Esophagus muscularis mucosa (tissue), 4 donors: ENCODE measurements around the gene CCDC149. TPM values are rescaled to one million over a fixed set of nuclear protein-coding genes. Genes with fewer than 3 reads are reported as not detected.
A peak's percentile ranks its signal among the peaks of the same experiment; 100 is the strongest.

Experiments
- DNase-seq: peaks from one replicate; pipeline ENCODE4 v3.0.0-alpha.2; 2017; ENCODE audit errors: extremely low spot score
- H3K27ac ChIP-seq, 4 donors: fragments of 200-600 bp; sonication (generic); replicated peaks in 1 of 4; 1 replicate in 3 of 4; 2 replicates in 1 of 4; pipeline ENCODE4 v1.5.1; 2016 to 2019; ENCODE audit warnings: mild to moderate bottlenecking in 1 of 4
- H3K27me3 ChIP-seq, 4 donors: fragments of 200-600 bp; sonication (generic); one replicate each; pipeline versions ENCODE4 v1.5.1 to v1.6.0; 2016 to 2019
- H3K36me3 ChIP-seq, 4 donors: fragments of 200-600 bp; sonication (generic); one replicate each; pipeline ENCODE4 v1.5.1; 2016 to 2019
- H3K4me1 ChIP-seq, 4 donors: fragments of 200-600 bp; sonication (generic); one replicate each; pipeline ENCODE4 v1.5.1; 2016 to 2019
- H3K4me3 ChIP-seq, 4 donors: fragments of 200-600 bp; sonication (generic); 1 replicate in 2 of 4; 2 replicates in 2 of 4; pipeline ENCODE4 v1.5.1; 2016 to 2019; ENCODE audit warnings: mild to moderate bottlenecking in 4 of 4, moderate library complexity in 1 of 4
- H3K9me3 ChIP-seq, 4 donors: fragments of 200-600 bp; sonication (generic); 1 replicate in 3 of 4; 2 replicates in 1 of 4; pipeline ENCODE4 v1.5.1; 2016 to 2019
- EP300 ChIP-seq: sonication (generic); formaldehyde crosslinking; IDR thresholded peaks from one replicate; pipeline ENCODE4 v1.6.1; 2017; ENCODE audit warnings: antibody characterized with exemption
- POLR2A ChIP-seq: fragments of 450-650 bp; IDR thresholded peaks from one replicate; pipeline ENCODE4 v1.6.1; 2017; ENCODE audit warnings: antibody characterized with exemption, moderate library complexity, mild to moderate bottlenecking, low read depth
- POLR2AphosphoS5 ChIP-seq, 2 donors: sonication (generic); formaldehyde crosslinking; IDR thresholded peaks; one replicate each; pipeline ENCODE4 v1.6.1; 2017; ENCODE audit warnings: antibody characterized with exemption in 2 of 2
- WGBS: methylation state at CpG from one replicate; pipeline ENCODE4 v1.1.5; 2018; 5-methylcytosine and 5-hydroxymethylcytosine counted together
- intact Hi-C: fragments of 100-400 bp; cut with DNase I; formaldehyde crosslinking; loops from one replicate; pipeline ENCODE4 v1.15.1; 2023
- total RNA-seq, 4 donors: library from RNA; depleted of rRNA; stranded (reverse); fragments of >200 nt; gene quantifications; one replicate each; pipeline versions ENCODE4 v1.1.0 to v1.2.1, GENCODE V29; 2016
- TF ChIP-seq, protein P1 (sequence below), 3 experiments: fragments of 200-600 bp in 2 of 3; fragments of 450-650 bp in 1 of 3; sonication (generic) in 2 of 3; IDR thresholded peaks; one replicate each; pipeline ENCODE4 v1.5.1; 2017 to 2019; ENCODE audit warnings: antibody characterized with exemption in 3 of 3, mild to moderate bottlenecking in 2 of 3, moderate library complexity in 1 of 3

The CCDC149 gene
- total RNA-seq, 4 donors from 2014 or later: 21.0 to 37.9 (median 34.0) TPM

DNA sequence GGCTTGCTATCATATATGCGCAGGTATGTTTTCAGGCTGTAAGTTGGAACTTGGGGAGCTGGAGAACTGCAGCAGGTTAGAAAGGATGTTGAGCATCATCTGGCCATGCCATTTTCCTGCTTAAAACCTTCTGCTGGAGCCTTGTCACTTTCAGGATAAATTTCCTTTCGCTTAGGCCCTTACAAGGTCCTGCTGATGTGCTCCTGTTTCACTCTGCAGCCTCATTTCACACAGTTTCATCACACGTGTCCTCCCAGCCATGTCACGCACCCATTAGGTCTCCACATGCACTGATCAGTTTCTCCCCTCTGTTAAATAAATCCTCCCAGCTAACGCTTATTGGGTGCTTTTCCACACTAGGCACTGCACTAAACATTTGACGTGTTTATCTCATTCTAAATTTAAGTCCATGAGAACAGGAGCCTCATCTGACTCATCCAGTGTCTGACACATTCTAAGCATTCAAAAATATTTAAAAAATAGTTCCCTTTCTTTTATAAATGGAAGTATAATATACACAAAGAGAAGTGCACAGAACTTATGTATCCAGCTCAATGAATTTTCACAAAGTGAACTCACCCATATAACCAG lies 102.9 kb downstream of the CCDC149 start:
- Histone ChIP-seq H3K27me3 (no peaks in the 10 kb centered on the region), H3K4me1 (peaks cover 7 to 66% (median 57%) of the 10 kb centered on the region in 4 donors), H3K4me3 (no peak overlapping the region), H3K9me3 (no peaks in the 10 kb centered on the region), H3K36me3 (peaks cover 0 to 36% (median 14%) of the 10 kb centered on the region in 4 donors), H3K27ac (peak overlapping the region; percentile 74 to 86 (median 81))
- DNase-seq: peak; percentile 37
- 66% methylated on average over 6 of the region's 6 CpGs for WGBS
- intact Hi-C loops: no loop called here
- peak in 1 of 2 donors; percentile 49 for TF ChIP-seq POLR2AphosphoS5 (IDR thresholded peaks at IDR 0.05)
- no peak for TF ChIP-seq POLR2A

DNA sequence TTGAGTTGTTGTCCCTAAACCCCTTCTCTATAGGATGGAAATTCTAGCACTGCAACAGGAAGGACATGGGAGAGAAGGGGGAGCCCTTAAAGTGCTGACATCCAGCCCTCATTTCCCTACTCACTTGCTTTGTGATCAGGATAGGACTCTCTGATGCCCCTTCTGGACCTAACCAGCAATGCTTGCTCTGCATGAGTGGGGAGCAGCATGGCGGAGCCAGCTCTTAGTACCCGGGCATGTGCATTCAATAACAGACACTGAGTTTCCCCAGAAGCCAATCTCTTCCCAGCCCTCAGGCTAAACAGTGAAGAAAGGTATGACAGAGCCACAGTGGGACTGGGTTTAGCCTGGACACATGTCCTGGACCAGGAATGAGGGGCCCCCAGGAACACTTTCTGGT lies 103.5 kb downstream of the CCDC149 start:
- peaks cover 0 to 36% (median 14%) of the 10 kb centered on the region in 4 donors for H3K36me3 ChIP-seq
- 75% methylated on average over 2 of the region's 2 CpGs for WGBS

DNA sequence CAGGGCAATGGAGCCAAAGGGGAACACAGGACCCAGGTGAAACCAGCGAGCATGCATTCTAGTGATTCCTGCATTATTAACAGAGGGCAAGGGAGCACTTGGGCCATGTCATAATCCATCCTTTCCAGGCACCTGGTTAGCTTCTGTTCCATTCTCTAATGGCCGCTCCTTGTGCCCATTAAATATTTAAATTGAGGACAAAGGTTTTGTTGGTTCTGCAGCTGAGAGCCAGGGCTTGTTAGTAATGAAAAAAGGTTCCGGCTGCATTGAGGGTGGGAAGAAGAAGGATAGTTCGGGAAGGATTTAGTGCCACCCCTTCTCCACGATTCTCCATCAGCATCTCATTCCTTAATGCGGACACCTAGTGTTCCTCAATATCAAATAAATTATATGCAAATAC lies 103.9 kb downstream of the CCDC149 start:
- no peaks in the 10 kb centered on the region for H3K9me3 ChIP-seq
- intact Hi-C loops: no loop called here
- DNase-seq: no peak
- H3K4me1 ChIP-seq: peaks cover 12 to 75% (median 67%) of the 10 kb centered on the region in 4 donors
- 91% methylated on average over 6 of the region's 6 CpGs for WGBS
- peaks cover 0 to 36% (median 14%) of the 10 kb centered on the region in 4 donors for H3K36me3 ChIP-seq
- H3K27me3 ChIP-seq: no peaks in the 10 kb centered on the region
- peak overlapping the region; percentile 74 to 86 (median 81) for H3K27ac ChIP-seq
- H3K4me3 ChIP-seq: no peak overlapping the region
- TF ChIP-seq EP300: no peak

More for the DNA sequence above, 103.5 kb downstream of the CCDC149 start:
- no peaks in the 10 kb centered on the region for H3K27me3 ChIP-seq
- no peak overlapping the region for H3K4me3 ChIP-seq
- H3K4me1 ChIP-seq: peaks cover 12 to 71% (median 63%) of the 10 kb centered on the region in 4 donors
- peak; percentile 87 for DNase-seq
- TF ChIP-seq, protein P1, sequence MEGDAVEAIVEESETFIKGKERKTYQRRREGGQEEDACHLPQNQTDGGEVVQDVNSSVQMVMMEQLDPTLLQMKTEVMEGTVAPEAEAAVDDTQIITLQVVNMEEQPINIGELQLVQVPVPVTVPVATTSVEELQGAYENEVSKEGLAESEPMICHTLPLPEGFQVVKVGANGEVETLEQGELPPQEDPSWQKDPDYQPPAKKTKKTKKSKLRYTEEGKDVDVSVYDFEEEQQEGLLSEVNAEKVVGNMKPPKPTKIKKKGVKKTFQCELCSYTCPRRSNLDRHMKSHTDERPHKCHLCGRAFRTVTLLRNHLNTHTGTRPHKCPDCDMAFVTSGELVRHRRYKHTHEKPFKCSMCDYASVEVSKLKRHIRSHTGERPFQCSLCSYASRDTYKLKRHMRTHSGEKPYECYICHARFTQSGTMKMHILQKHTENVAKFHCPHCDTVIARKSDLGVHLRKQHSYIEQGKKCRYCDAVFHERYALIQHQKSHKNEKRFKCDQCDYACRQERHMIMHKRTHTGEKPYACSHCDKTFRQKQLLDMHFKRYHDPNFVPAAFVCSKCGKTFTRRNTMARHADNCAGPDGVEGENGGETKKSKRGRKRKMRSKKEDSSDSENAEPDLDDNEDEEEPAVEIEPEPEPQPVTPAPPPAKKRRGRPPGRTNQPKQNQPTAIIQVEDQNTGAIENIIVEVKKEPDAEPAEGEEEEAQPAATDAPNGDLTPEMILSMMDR (IDR thresholded peaks at IDR 0.05): no peak
- TF ChIP-seq POLR2A: no peak
- TF ChIP-seq POLR2AphosphoS5 (IDR thresholded peaks at IDR 0.05): no peak
- TF ChIP-seq EP300: no peak
- H3K27ac ChIP-seq: peak overlapping the region; percentile 74 to 86 (median 81)
- intact Hi-C loops: no loop called here
- no peaks in the 10 kb centered on the region for H3K9me3 ChIP-seq

DNA sequence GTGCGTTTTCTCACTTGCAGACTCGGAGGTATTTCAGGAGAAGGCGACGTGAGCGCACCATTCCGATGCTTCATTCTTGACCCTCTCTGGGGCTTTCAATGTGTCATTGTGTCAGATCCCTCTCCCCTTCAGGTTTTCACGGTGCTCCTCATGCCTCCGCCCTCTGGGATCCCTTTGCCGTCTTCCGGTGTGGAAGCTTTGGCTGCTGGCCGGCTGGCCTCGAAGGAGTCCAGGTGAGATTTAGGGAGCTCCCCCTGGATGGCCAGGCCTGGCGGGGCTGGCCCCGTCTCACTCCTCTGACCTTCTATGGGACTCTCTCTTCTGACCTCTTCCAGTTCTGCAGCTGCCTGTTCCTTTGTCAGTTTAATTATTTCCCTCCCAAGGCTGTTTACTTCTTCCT lies 104.6 kb downstream of the CCDC149 start:
- Histone ChIP-seq H3K36me3 (peaks cover 0 to 36% (median 14%) of the 10 kb centered on the region in 4 donors), H3K27ac (peak overlapping the region; percentile 74 to 86 (median 81)), H3K27me3 (no peaks in the 10 kb centered on the region), H3K9me3 (no peaks in the 10 kb centered on the region), H3K4me1 (peaks cover 12 to 76% (median 69%) of the 10 kb centered on the region in 4 donors), H3K4me3 (no peak overlapping the region)
- peak; percentile 79 for DNase-seq
- intact Hi-C loops: no loop called here
- no peak for TF ChIP-seq EP300
- TF ChIP-seq, protein P1 (IDR thresholded peaks at IDR 0.05): no peak
- TF ChIP-seq POLR2A: no peak
- no peak for TF ChIP-seq POLR2AphosphoS5 (IDR thresholded peaks at IDR 0.05)
- 90% methylated on average over 14 of the region's 14 CpGs for WGBS

DNA sequence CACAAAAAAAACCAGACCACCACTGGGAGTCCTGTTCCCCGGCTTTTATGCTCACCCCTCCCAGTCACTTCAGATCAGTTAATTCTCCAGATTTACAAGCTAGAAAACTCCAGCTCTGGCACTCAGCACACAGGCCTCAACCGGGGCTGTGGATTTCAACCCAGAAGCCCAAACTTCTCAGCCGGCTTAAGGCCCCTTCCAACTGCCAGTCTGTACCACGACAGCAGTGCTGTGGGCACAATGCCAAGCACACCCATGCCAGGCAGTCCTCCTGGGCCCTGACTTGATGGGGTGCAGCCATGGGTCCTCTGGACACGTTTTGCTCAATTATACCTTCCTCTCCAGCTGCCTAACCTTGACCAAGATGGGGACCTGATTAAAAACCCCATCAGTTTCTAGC lies 105.2 kb downstream of the CCDC149 start:
- WGBS: 54% methylated on average over 5 of the region's 5 CpGs
- Histone ChIP-seq H3K4me3 (no peak overlapping the region), H3K27me3 (no peaks in the 10 kb centered on the region), H3K4me1 (peaks cover 12 to 78% (median 69%) of the 10 kb centered on the region in 4 donors), H3K9me3 (no peaks in the 10 kb centered on the region), H3K27ac (peak overlapping the region; percentile 74 to 86 (median 81)), H3K36me3 (peaks cover 0 to 31% (median 14%) of the 10 kb centered on the region in 4 donors)
- TF ChIP-seq POLR2AphosphoS5 (IDR thresholded peaks at IDR 0.05): no peak
- TF ChIP-seq, protein P1 (IDR thresholded peaks at IDR 0.05): no peak
- no peak for TF ChIP-seq EP300
- no peak for TF ChIP-seq POLR2A
- peak; percentile 66 for DNase-seq
- intact Hi-C loops: no loop called here
